HG02763 (cell line): ENCODE data around the gene TEF.

Experiments
- ATAC-seq: cut with Tn5 transposase; IDR thresholded peaks from one replicate; pipeline ENCODE4 v1.9.1; 2021; ENCODE audit warnings: mild to moderate bottlenecking, moderate library complexity; ENCODE audit not compliant: unreplicated experiment

TEF gene

GRCh38 chr22:41447435-41448188 lies 65.9 kb downstream of the TEF start:
- ATAC-seq = no peak

- ATAC-seq = peak; percentile 40
Measured at GRCh38 chr22:41448189-41448808, 66.6 kb downstream of the TEF start.
